ENCODE measurements around the gene ZCCHC24. TPM values are rescaled to one million over a fixed set of nuclear protein-coding genes. Genes with fewer than 3 reads are reported as not detected.

The ZCCHC24 gene
- total and polyA plus RNA-seq, 2 of the 8 experiments (the other 6 are each of a cell fraction or from before 2014, with no cell fraction given) = 3.9 to 6.9 TPM

DNA sequence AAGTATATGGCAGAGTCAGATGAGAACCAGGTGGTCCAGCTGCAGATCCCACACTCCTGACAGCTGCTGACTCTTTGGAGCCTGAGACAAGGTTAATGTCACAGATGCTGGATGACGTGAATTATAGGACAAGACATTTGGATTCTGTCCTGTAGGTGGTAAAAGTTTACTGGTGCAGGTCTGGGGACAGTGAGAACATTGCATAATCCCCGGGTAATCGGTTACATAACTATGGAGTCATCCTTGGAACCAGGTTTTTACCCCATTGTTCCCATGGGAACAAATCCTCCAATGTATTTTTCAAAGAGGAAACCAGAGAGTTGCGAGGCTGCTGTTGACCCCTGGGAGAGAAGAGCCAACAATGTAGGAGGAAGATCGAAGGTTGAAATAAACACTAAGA is 27.5 kb upstream of the ZCCHC24 start:
- POLR2A ChIA-PET (ENCODE audit: partially characterized antibody) = no interaction called here

More for the DNA sequence above, 27.5 kb upstream of the ZCCHC24 start:
- H2AFZ ChIP-seq (ENCODE audit: low read length) = no peak overlapping the region
- no peak overlapping the region for H3K56ac ChIP-seq (replicated peaks; ENCODE audit: insufficient read length, low read depth, low read length)
- no peaks in the 10 kb centered on the region for H3K23me2 ChIP-seq (ENCODE audit: low read depth, low read length)
- WGBS, 2 experiments (ENCODE audit: extremely low coverage in 1 of 2, insufficient coverage in 1 of 2, insufficient read length in 1 of 2, insufficient replicate concordance in 2 of 2, low coverage in 1 of 2, low lambda C conversion rate in 2 of 2, missing lambda C conversion rate in 1 of 2) = 90% methylated on average over 5 of the region's 5 CpGs; no CpG with 5 or more reads in 1 of the 2 experiments
- no peak overlapping the region for H2BK20ac ChIP-seq (ENCODE audit: low read length)
- no peak overlapping the region for H3K14ac ChIP-seq (ENCODE audit: insufficient read length)
- H4K5ac ChIP-seq (ENCODE audit: insufficient read length, low read depth, low read length) = no peak overlapping the region
- H2AK5ac ChIP-seq (ENCODE audit: low read depth, low read length) = no peak overlapping the region
- peaks cover 0 to 4% (median 0%) of the 10 kb centered on the region in 4 experiments; a peak in 1 of 7 replicates for H3K4me1 ChIP-seq (replicated peaks in 1 of 4; ENCODE audit: control insufficient read depth in 3 of 4, insufficient read depth in 4 of 4, low read length in 3 of 4)
- H3K23ac ChIP-seq (ENCODE audit: insufficient read length) = no peak overlapping the region
- H3K27me3 ChIP-seq (replicated peaks in 1 of 4; ENCODE audit: control insufficient read depth in 3 of 4, extremely low read depth in 1 of 4, insufficient read depth in 3 of 4, low read length in 3 of 4) = no peaks in the 10 kb centered on the region
- FAIRE-seq (no peak), DNase-seq (ENCODE audit: low read depth in 1 of 2, low spot score in 2 of 2) (no peak)
- no peak overlapping the region for H3K9ac ChIP-seq (replicated peaks in 1 of 4; ENCODE audit: extremely low read depth in 1 of 4, low read depth in 3 of 4, low read length in 3 of 4)
- no peak overlapping the region for H3K4me3 ChIP-seq (ENCODE audit: extremely low read depth in 1 of 4, insufficient read depth in 2 of 4, low read depth in 3 of 4, low read length in 4 of 4)
- H2BK12ac ChIP-seq (ENCODE audit: low read depth, low read length) = no peak overlapping the region
- H3K27ac ChIP-seq (ENCODE audit: low read depth, low read length) = no peak overlapping the region
- H2BK120ac ChIP-seq (replicated peaks; ENCODE audit: low read depth, low read length) = no peak overlapping the region
- no peaks in the 10 kb centered on the region for H3K9me3 ChIP-seq (ENCODE audit: insufficient read depth in 2 of 2, low read depth in 1 of 2, low read length in 1 of 2)
- no peak overlapping the region for H3K4ac ChIP-seq (replicated peaks; ENCODE audit: insufficient read length, low read depth, low read length)
- no peak overlapping the region for H2BK5ac ChIP-seq (ENCODE audit: low read depth, low read length)
- H2BK15ac ChIP-seq (ENCODE audit: low read length) = no peak overlapping the region
- no peak overlapping the region for H3K18ac ChIP-seq (ENCODE audit: extremely low read depth, low read length)
- CTCF ChIA-PET (ENCODE audit: partially characterized antibody) = interaction anchor here (1.4 to 8.0 kb wide), 6 partner anchors 10 to 99 kb away, joined by 3 to 101 read pairs (median 11); no protein-coding TSS in a partner anchor
- H3K79me2 ChIP-seq (ENCODE audit: control insufficient read depth in 1 of 2, insufficient read depth in 2 of 2, low read length in 2 of 2) = no peaks in the 10 kb centered on the region
- H4K8ac ChIP-seq (ENCODE audit: extremely low read depth, insufficient read depth, low read length) = no peak overlapping the region
- H3K4me2 ChIP-seq (ENCODE audit: insufficient read depth in 1 of 2, low read depth in 2 of 2, low read length in 2 of 2) = no peak overlapping the region
- H3K79me1 ChIP-seq (ENCODE audit: low read depth, low read length) = no peaks in the 10 kb centered on the region
- H4K20me1 ChIP-seq (replicated peaks in 1 of 2; ENCODE audit: control insufficient read depth in 1 of 2, insufficient read depth in 2 of 2, low read length in 2 of 2) = no peaks in the 10 kb centered on the region
- H3K36me3 ChIP-seq (ENCODE audit: control insufficient read depth in 2 of 4, insufficient read depth in 4 of 4, low read length in 3 of 4) = no peaks in the 10 kb centered on the region
- TF ChIP-seq CEBPB (IDR thresholded peaks at IDR 0.05; ENCODE audit: low read depth, low read length) (0 out of 2 replicates have a peak, but pooled peaks have one; percentile 21), RXRA (IDR thresholded peaks at IDR 0.05; ENCODE audit: insufficient read depth, low read depth, low read length) (no peak)
- H4K91ac ChIP-seq (replicated peaks; ENCODE audit: insufficient read length, low read length) = no peak overlapping the region
